ENCODE results near the gene TSPAN1. TPM values are rescaled to one million over a fixed set of nuclear protein-coding genes. Genes with fewer than 3 reads are reported as not detected.

The TSPAN1 gene
- total RNA-seq, 4 donors from 2014 or later, result 0.83 to 1.6 (median 1.5) TPM

DNA sequence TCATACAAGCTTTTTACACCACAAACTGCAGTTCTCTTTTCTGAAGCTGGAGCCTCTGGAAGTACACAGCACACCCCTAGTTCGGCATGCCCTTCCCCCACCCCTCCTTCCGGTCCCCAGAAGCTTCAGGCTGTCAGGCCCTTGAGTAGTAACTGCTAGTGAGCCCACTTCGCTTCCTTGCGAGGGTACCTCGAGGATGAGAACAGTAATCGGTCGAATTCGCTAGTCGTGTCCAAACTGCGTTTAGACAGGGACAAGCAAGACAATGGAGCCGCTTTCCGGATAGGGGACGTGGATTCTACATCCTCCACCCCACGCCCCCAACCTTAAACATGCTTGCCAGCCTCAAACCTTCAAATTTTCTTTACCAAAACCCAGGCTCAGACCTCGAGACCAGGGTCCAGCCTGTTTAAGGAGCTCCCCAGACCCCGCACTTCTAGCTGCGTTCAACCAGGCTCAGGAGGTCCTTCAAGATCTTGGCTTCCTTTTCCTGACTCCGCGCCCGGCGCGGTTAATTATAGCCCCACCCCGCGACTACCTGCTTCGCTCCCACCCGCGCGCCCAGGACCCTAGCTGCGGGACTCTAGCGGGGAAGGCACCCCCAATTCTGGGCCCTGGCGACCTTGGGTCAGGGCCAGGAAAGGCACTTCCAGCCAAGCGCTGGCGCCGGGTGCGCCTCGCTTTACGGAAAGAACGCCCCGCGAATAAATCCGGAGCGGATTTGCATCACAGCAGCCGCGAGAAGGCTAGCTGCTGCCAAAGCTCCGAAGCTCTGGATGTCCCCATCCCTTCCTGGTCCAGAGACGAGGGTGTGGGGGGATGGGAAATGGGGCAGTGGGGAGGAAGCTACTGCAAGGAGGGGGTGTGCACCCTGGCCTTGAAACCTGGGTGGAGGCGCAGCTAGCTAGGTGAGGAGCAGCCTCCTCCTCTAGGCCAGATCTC lies 8.1 kb upstream of the TSPAN1 start:
- Histone ChIP-seq H3K9me3 (no peaks in the 10 kb centered on the region), H3K4me3 (peak overlapping the region; percentile 53 to 61 (median 55)), H3K27me3 (no peaks in the 10 kb centered on the region), H3K27ac (replicated peaks in 1 of 4) (peak overlapping the region; percentile 63 to 79 (median 71)), H3K4me1 (peaks cover 24 to 54% (median 30%) of the 10 kb centered on the region in 4 donors), H3K36me3 (no peaks in the 10 kb centered on the region)
- peak; percentile 69 to 74 for TF ChIP-seq POLR2AphosphoS5 (IDR thresholded peaks at IDR 0.05)
- no peak for TF ChIP-seq POLR2A (IDR thresholded peaks at IDR 0.05; ENCODE audit: low read depth)
- TF ChIP-seq EP300 (IDR thresholded peaks at IDR 0.05), result peak; percentile 29
- TF ChIP-seq, protein P1, sequence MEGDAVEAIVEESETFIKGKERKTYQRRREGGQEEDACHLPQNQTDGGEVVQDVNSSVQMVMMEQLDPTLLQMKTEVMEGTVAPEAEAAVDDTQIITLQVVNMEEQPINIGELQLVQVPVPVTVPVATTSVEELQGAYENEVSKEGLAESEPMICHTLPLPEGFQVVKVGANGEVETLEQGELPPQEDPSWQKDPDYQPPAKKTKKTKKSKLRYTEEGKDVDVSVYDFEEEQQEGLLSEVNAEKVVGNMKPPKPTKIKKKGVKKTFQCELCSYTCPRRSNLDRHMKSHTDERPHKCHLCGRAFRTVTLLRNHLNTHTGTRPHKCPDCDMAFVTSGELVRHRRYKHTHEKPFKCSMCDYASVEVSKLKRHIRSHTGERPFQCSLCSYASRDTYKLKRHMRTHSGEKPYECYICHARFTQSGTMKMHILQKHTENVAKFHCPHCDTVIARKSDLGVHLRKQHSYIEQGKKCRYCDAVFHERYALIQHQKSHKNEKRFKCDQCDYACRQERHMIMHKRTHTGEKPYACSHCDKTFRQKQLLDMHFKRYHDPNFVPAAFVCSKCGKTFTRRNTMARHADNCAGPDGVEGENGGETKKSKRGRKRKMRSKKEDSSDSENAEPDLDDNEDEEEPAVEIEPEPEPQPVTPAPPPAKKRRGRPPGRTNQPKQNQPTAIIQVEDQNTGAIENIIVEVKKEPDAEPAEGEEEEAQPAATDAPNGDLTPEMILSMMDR (IDR thresholded peaks at IDR 0.05), result no peak
- DNase-seq (ENCODE audit: extremely low spot score), result no peak
- intact Hi-C loops (cut with DNase I), result no loop called here
- WGBS, result 21% methylated on average over 30 of the region's 47 CpGs

DNA sequence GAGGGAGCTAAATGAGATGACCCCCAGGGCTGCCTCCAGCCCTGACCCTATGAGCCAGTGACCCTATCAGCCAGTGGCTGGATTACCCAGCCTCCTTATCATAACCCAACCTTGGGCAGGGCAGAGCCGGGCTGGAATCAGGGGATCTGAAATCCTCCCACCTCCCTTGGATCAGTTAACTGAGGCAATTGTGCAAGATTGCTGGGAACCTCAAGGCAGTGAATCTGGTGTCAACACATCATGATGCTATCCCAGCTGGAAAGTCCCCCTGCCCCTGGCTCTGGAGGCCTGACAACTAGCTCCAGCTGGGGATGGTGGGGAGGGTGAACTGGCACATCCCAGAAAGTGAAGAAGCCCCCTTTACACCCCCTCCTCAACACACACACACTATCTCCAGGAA lies 6.4 kb upstream of the TSPAN1 start:
- H3K9me3 ChIP-seq, result no peaks in the 10 kb centered on the region
- no peaks in the 10 kb centered on the region for H3K27me3 ChIP-seq
- intact Hi-C loops (cut with DNase I), result no loop called here
- no CpG with 5 or more reads among the region's 1 CpG for WGBS
- H3K27ac ChIP-seq (replicated peaks in 1 of 4), result no peak overlapping the region
- H3K4me3 ChIP-seq, result no peak overlapping the region
- H3K4me1 ChIP-seq, result peaks cover 38 to 68% (median 43%) of the 10 kb centered on the region in 4 donors
- no peak for DNase-seq (ENCODE audit: extremely low spot score)
- TF ChIP-seq POLR2AphosphoS5 (IDR thresholded peaks at IDR 0.05), result no peak
- no peak for TF ChIP-seq EP300 (IDR thresholded peaks at IDR 0.05)
- TF ChIP-seq, protein P1 (IDR thresholded peaks at IDR 0.05), result no peak
- no peak for TF ChIP-seq POLR2A (IDR thresholded peaks at IDR 0.05; ENCODE audit: low read depth)
- no peaks in the 10 kb centered on the region for H3K36me3 ChIP-seq

DNA sequence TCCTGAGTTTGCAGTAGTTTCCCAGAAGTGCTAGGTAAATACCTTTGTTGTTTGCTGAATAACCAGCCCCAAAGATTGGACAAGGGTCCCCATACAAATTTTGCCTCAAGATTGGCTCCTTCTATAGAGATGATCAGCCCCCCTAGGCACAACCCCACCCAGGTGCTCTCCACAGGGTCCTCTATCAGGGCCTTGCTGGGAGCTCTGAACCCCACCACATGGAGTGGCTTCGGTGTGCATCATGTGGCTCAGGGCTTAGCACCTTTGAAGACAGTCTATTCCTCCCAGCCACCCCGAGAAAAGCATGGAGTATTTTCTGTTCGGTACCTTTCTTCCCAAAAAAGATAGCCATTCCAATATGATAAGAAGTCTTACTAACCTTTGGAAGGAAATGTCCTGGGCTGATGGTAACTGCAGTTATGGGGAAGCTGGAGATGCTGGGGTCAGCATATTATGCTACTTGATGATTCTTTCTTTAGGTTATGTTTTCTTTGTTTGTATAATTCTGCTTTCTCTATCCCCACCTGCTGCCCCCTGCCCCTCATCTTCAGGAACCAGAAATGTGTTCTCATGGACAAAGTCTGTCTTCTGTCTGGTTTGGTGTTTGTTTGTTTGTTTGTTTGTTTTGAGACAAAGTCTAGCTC lies 5.0 kb upstream of the TSPAN1 start:
- H3K4me3 ChIP-seq, result no peak overlapping the region
- intact Hi-C loops (cut with DNase I), result no loop called here
- DNase-seq (ENCODE audit: extremely low spot score), result no peak
- H3K27ac ChIP-seq (replicated peaks in 1 of 4), result peak overlapping the region in 1 of 4 donors; percentile 42
- no peaks in the 10 kb centered on the region for H3K9me3 ChIP-seq
- no peaks in the 10 kb centered on the region for H3K27me3 ChIP-seq
- peaks cover 53 to 82% (median 57%) of the 10 kb centered on the region in 4 donors for H3K4me1 ChIP-seq
- no peak for TF ChIP-seq POLR2A (IDR thresholded peaks at IDR 0.05; ENCODE audit: low read depth)
- TF ChIP-seq POLR2AphosphoS5 (IDR thresholded peaks at IDR 0.05), result no peak
- TF ChIP-seq, protein P1 (IDR thresholded peaks at IDR 0.05), result no peak
- no peak for TF ChIP-seq EP300 (IDR thresholded peaks at IDR 0.05)
- H3K36me3 ChIP-seq, result no peaks in the 10 kb centered on the region
- 90% methylated on average over 3 of the region's 3 CpGs for WGBS

DNA sequence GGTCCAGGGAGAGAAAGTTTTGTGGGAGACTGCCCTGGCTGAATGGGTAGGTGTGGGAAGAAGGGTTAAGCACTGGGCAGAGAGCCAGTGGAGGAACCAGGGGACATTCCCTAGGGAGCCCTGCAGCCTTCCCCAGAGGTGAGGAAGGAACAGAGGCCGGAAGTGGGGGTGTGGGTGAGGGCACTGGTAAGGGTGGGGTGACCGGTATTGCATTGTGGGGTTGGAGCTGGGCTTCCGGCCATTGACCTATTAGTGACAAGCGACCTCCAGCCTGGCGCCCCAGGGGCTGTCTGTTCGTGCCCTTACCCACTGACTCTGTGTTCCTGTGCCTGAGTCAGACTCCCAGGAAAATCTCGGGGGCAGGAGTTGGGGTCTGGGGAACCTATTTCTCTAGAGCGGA lies 3.5 kb upstream of the TSPAN1 start:
- Histone ChIP-seq H3K27me3 (no peaks in the 10 kb centered on the region), H3K4me1 (peaks cover 55 to 84% (median 61%) of the 10 kb centered on the region in 4 donors), H3K36me3 (no peaks in the 10 kb centered on the region), H3K4me3 (no peak overlapping the region), H3K9me3 (no peaks in the 10 kb centered on the region), H3K27ac (replicated peaks in 1 of 4) (peak overlapping the region; percentile 10 to 65 (median 47))
- WGBS, result 81% methylated on average over 8 of the region's 8 CpGs
- no peak for DNase-seq (ENCODE audit: extremely low spot score)
- intact Hi-C loops (cut with DNase I), result no loop called here
- TF ChIP-seq POLR2AphosphoS5 (IDR thresholded peaks at IDR 0.05) (peak in 1 of 2 donors; percentile 16), POLR2A (IDR thresholded peaks at IDR 0.05; ENCODE audit: low read depth) (no peak)

DNA sequence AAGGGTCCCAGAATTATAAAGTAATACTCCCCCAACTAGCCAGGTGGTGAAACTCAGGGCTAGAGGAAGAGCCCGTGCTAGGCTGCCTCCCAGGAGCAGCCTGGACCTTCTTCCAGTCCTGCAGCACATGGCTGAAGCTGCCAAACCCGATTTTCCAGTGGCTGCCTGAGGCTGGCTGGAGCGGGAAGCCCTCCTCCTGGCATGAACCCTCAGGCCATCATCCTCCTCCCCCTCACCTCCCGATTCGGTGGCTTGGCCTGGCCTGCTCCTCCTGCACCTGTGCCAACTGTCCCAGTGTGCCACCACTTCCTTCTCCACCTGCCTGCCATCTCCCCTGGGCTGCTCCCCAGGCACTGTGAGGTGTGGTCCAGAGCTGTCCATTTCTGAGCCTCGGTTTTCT lies 3.0 kb upstream of the TSPAN1 start:
- WGBS, result 78% methylated on average over 4 of the region's 6 CpGs
- Histone ChIP-seq H3K4me3 (no peak overlapping the region), H3K4me1 (peaks cover 50 to 79% (median 56%) of the 10 kb centered on the region in 4 donors), H3K9me3 (no peaks in the 10 kb centered on the region), H3K36me3 (no peaks in the 10 kb centered on the region), H3K27ac (replicated peaks in 1 of 4) (peak overlapping the region; percentile 10 to 65 (median 47)), H3K27me3 (no peaks in the 10 kb centered on the region)
- no peak for DNase-seq (ENCODE audit: extremely low spot score)
- intact Hi-C loops (cut with DNase I), result no loop called here
- TF ChIP-seq, protein P1 (IDR thresholded peaks at IDR 0.05), result no peak
- TF ChIP-seq POLR2A (IDR thresholded peaks at IDR 0.05; ENCODE audit: low read depth) (no peak), EP300 (IDR thresholded peaks at IDR 0.05) (no peak), POLR2AphosphoS5 (IDR thresholded peaks at IDR 0.05) (no peak)
